Activated CD4-positive, alpha-beta T cell treated with anti-CD3 and anti-CD28 coated beads for 36 hours (primary cell): ENCODE data around the gene RARA. TPM values are rescaled to one million over a fixed set of nuclear protein-coding genes. Genes with fewer than 3 reads are reported as not detected.

ENCODE experiments used
- ATAC-seq: fragments of 200-7000 bp; cut with Tn5 transposase; one replicate; pipeline ENCODE4 v1.10.0; 2021; ENCODE audit warnings: mild to moderate bottlenecking, moderate library complexity
- CTCF ChIA-PET: fragments of 350-600 bp; sonication (Branson Sonifier 250); formaldehyde crosslinking; loops from one replicate; lab custom pipeline; 2021; ENCODE audit warnings: antibody characterized with exemption; lab: Charles Lee
- POLR2A ChIA-PET: fragments of 350-600 bp; sonication (Branson Sonifier 250); formaldehyde crosslinking; loops from one replicate; lab custom pipeline; 2021; ENCODE audit warnings: antibody characterized with exemption, inconsistent platforms; lab: Charles Lee
- DNase-seq: peaks from one replicate; pipeline ENCODE4 v3.0.0-alpha.2; 2020
- H3K27ac Mint-ChIP-seq: one replicate; pipeline ENCODE4 v1.8.0; 2021; ENCODE audit warnings: mixed read lengths
- H3K27me3 Mint-ChIP-seq: one replicate; pipeline ENCODE4 v1.8.0; 2021; ENCODE audit warnings: mixed read lengths
- H3K36me3 Mint-ChIP-seq: one replicate; pipeline ENCODE4 v1.8.0; 2021; ENCODE audit warnings: low read depth, mixed read lengths
- H3K4me1 Mint-ChIP-seq: one replicate; pipeline ENCODE4 v1.8.0; 2021; ENCODE audit warnings: mixed read lengths
- H3K4me3 Mint-ChIP-seq: one replicate; pipeline ENCODE4 v1.8.0; 2021; ENCODE audit warnings: mild to moderate bottlenecking, moderate library complexity, mixed read lengths
- H3K9me3 Mint-ChIP-seq: one replicate; pipeline ENCODE4 v1.8.0; 2021; ENCODE audit warnings: low read depth, mixed read lengths
- intact Hi-C, 2 experiments: fragments of 100-400 bp; cut with DNase I in 1 of 2; cut with micrococcal nuclease in 1 of 2; formaldehyde crosslinking; loops; one replicate each; pipeline versions ENCODE4 v1.14.2 to v1.15.1; 2022 to 2024; cut with DNase I, micrococcal nuclease
- total RNA-seq, 2 experiments: library from RNA; stranded (reverse); gene quantifications; one replicate each; pipeline ENCODE4 v1.2.3, GENCODE V29; 2021

Gene RARA
- 10 to 100 TPM; 29.8 to 40.2 TPM for total RNA-seq

GRCh38 chr17:40309031-40309948 is at the start of gene RARA:
TSS of gene RARA (plus strand) at chr17:40309180. CDS start at chr17:40331219, 22,039 bp downstream.
- Mint-ChIP-seq H3K4me3 (no peak within 1 kb of the TSS), H3K36me3 (peaks cover 9% of the 10 kb centered on the region), H3K9me3 (no peaks in the 10 kb centered on the region), H3K27ac (no peak within 1 kb of the TSS), H3K27me3 (no peaks in the 10 kb centered on the region), H3K4me1 (peaks cover 38% of the 10 kb centered on the region)
- ChIA-PET POLR2A (interaction anchor here (1.0 to 2.8 kb wide), 2 partner anchors 13 to 26 kb away, joined by 4 to 8 read pairs; no protein-coding TSS in a partner anchor), CTCF (interaction anchor here (0.7 to 2.1 kb wide), 3 partner anchors 42 to 176 kb away, joined by 3 to 9 read pairs (median 7); no protein-coding TSS in a partner anchor)
- intact Hi-C loops, result loop anchor here in 1 of 2 experiments (5.0 kb wide), 1 partner anchor 33 kb away; no protein-coding TSS in a partner anchor
- ATAC-seq, result peak; percentile 34
- DNase-seq, result peak; percentile 50

GRCh38 chr17:40259505-40259904 is 49.5 kb upstream of the RARA start:
- no peaks in the 10 kb centered on the region for H3K9me3 Mint-ChIP-seq
- H3K4me1 Mint-ChIP-seq, result peaks cover 10% of the 10 kb centered on the region
- ChIA-PET CTCF (interaction anchor here (1.3 to 1.5 kb wide), 2 partner anchors 22 to 57 kb away, joined by 5 read pairs; no protein-coding TSS in a partner anchor), POLR2A (no interaction called here)
- no peaks in the 10 kb centered on the region for H3K27me3 Mint-ChIP-seq
- no peak overlapping the region for H3K27ac Mint-ChIP-seq
- DNase-seq (no peak), ATAC-seq (no peak)
- peaks cover 36% of the 10 kb centered on the region for H3K36me3 Mint-ChIP-seq
- intact Hi-C loops, result no loop called here
- H3K4me3 Mint-ChIP-seq, result no peak overlapping the region

DNA sequence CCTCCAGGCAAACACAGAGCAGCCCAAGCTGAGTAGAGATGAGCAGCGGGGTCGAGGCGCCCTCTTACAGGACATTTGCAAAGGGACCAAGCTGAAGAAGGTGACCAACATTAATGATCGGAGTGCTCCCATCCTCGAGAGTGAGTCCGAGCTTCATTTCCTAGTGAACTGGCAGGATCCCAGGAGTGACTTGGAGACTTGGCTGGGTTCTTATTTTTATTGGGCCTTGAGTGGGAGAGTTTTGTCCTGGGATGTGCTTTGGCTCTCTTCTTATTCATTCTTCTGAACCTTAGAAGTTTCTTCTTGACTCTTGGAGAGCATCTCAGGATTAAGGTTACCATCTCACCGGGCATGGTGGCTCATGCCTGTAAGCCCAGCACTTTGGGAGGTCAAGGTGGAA is 48.5 kb upstream of the RARA start:
- intact Hi-C loops, result no loop called here
- no peak for DNase-seq
- Mint-ChIP-seq H3K4me3 (no peak overlapping the region), H3K27me3 (no peaks in the 10 kb centered on the region), H3K36me3 (peaks cover 36% of the 10 kb centered on the region), H3K9me3 (no peaks in the 10 kb centered on the region), H3K4me1 (peaks cover 10% of the 10 kb centered on the region), H3K27ac (no peak overlapping the region)
- no peak for ATAC-seq
- CTCF ChIA-PET, result interaction anchor here (0.8 to 1.5 kb wide), 3 partner anchors 21 to 247 kb away, joined by 4 to 5 read pairs (median 5); no protein-coding TSS in a partner anchor
- POLR2A ChIA-PET, result no interaction called here

DNA sequence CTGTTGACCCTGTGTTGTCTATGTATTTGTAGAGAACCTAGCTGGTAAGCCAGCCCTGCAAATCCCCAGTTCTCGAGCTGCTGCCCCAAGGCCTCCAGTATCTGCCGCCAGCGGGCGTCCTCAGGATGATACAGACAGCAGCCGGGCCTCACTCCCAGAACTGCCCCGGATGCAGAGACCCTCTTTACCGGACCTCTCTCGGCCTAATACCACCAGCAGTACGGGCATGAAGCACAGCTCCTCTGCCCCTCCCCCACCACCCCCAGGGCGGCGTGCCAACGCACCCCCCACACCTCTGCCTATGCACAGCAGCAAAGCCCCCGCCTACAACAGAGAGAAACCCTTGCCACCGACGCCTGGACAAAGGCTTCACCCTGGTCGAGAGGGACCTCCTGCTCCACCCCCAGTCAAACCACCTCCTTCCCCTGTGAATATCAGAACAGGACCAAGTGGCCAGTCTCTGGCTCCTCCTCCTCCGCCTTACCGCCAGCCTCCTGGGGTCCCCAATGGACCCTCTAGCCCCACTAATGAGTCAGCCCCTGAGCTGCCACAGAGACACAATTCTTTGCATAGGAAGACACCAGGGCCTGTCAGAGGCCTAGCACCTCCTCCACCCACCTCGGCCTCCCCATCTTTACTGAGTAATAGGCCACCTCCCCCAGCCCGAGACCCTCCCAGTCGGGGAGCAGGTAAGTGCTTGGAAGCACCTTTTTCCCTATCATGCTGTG is 44.4 kb upstream of the RARA start:
- no peaks in the 10 kb centered on the region for H3K9me3 Mint-ChIP-seq
- H3K27ac Mint-ChIP-seq, result no peak overlapping the region
- CTCF ChIA-PET, result interaction anchor here (0.8 kb wide), 1 partner anchor 23 kb away, joined by 3 read pairs; no protein-coding TSS in a partner anchor
- DNase-seq (no peak), ATAC-seq (no peak)
- intact Hi-C loops, result no loop called here
- no peak overlapping the region for H3K4me3 Mint-ChIP-seq
- POLR2A ChIA-PET, result interaction anchor here (0.6 kb wide), 1 partner anchor 33 kb away, joined by 3 read pairs; no protein-coding TSS in a partner anchor
- peaks cover 22% of the 10 kb centered on the region for H3K36me3 Mint-ChIP-seq
- no peaks in the 10 kb centered on the region for H3K27me3 Mint-ChIP-seq
- peaks cover 10% of the 10 kb centered on the region for H3K4me1 Mint-ChIP-seq

DNA sequence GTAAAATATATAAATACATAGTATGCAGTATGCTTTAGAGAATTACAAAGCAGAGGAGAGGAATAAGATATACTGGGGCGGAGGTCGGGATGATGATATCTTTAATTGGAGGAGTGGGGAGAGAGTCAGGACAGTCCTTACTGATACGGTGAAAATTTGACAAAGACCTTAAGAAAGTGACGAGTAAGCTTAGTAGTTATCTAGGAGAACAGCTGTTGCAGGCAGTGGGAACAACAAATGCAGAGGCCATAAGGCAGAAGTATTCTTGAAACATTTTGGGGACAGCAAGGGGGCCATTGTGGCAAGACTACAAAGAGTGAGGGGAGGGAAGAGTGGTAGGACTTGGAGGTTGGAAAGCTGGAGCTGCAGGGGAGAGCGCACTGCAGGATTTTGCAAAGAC is 43.6 kb upstream of the RARA start:
- H3K9me3 Mint-ChIP-seq, result no peaks in the 10 kb centered on the region
- intact Hi-C loops, result no loop called here
- H3K27me3 Mint-ChIP-seq, result no peaks in the 10 kb centered on the region
- H3K4me1 Mint-ChIP-seq, result peaks cover 10% of the 10 kb centered on the region
- ChIA-PET POLR2A (no interaction called here), CTCF (interaction anchor here (0.8 kb wide), 2 partner anchors 24 to 142 kb away, joined by 3 to 4 read pairs; no protein-coding TSS in a partner anchor)
- ATAC-seq (no peak), DNase-seq (no peak)
- H3K36me3 Mint-ChIP-seq, result peaks cover 22% of the 10 kb centered on the region
- H3K27ac Mint-ChIP-seq, result no peak overlapping the region
- no peak overlapping the region for H3K4me3 Mint-ChIP-seq

DNA sequence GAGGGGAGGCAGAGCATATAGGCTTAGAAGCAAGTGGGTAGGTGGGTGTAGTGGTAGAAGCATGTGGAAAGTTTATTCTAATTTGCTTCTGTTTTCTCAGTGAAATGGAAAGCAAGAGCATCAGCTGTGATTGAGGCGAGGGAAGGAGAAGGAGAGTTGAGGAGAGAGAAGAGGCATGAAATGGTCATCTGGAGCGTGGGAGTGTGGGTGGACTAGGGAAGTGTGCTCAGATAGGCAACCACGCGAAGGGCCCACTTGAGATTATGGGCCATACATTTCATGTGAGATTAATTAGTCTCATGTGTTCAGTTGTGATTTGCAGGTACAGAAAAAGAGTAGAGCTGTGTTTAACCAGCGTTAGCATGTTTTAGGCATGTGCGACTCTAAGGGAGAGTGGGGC is 42.1 kb upstream of the RARA start:
- Mint-ChIP-seq H3K27ac (no peak overlapping the region), H3K4me1 (peaks cover 10% of the 10 kb centered on the region), H3K9me3 (no peaks in the 10 kb centered on the region), H3K36me3 (peaks cover 14% of the 10 kb centered on the region), H3K27me3 (no peaks in the 10 kb centered on the region), H3K4me3 (no peak overlapping the region)
- DNase-seq (no peak), ATAC-seq (no peak)
- intact Hi-C loops, result no loop called here
- ChIA-PET CTCF (interaction anchor here (1.5 to 1.6 kb wide), 2 partner anchors 18 to 88 kb away, joined by 3 to 4 read pairs; no protein-coding TSS in a partner anchor), POLR2A (no interaction called here)

- ChIA-PET CTCF (interaction anchor here (0.6 to 1.6 kb wide), 4 partner anchors 16 to 322 kb away, joined by 3 to 4 read pairs (median 4); partner anchors contain the start of gene WIPF2), POLR2A (no interaction called here)
- intact Hi-C loops, result no loop called here
- Mint-ChIP-seq H3K4me3 (no peak overlapping the region), H3K9me3 (no peaks in the 10 kb centered on the region), H3K27me3 (no peaks in the 10 kb centered on the region), H3K4me1 (no peaks in the 10 kb centered on the region), H3K36me3 (peaks cover 8% of the 10 kb centered on the region), H3K27ac (no peak overlapping the region)
- DNase-seq (no peak), ATAC-seq (no peak)
Observed at GRCh38 chr17:40268141-40268712, 40.8 kb upstream of the RARA start.

DNA sequence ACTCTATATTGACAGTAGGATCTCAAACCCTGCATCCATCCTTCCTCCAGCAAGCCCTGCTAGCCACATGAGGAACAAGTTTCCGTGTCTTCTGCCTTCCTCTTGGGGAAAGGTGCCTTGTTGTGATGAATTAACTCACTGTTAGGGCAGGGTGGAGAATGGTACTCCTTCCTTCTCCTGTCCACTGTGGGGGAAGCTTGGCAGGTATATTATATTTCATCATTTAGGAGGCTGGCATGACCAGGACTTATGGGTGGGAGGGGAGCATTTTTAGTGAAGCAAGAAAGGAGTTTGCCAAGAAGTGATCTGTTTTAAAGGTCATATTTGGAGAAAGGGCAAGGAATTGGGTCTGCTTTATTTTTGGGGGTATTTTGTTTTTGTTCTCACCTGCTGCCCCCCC is 30.6 kb upstream of the RARA start:
- no peaks in the 10 kb centered on the region for H3K9me3 Mint-ChIP-seq
- H3K27me3 Mint-ChIP-seq, result no peaks in the 10 kb centered on the region
- no peak overlapping the region for H3K4me3 Mint-ChIP-seq
- ATAC-seq, result no peak
- H3K36me3 Mint-ChIP-seq, result peaks cover 47% of the 10 kb centered on the region
- ChIA-PET CTCF (no interaction called here), POLR2A (no interaction called here)
- DNase-seq, result no peak
- intact Hi-C loops, result no loop called here
- peaks cover 21% of the 10 kb centered on the region for H3K4me1 Mint-ChIP-seq
- H3K27ac Mint-ChIP-seq, result peak overlapping the region; percentile 38

DNA sequence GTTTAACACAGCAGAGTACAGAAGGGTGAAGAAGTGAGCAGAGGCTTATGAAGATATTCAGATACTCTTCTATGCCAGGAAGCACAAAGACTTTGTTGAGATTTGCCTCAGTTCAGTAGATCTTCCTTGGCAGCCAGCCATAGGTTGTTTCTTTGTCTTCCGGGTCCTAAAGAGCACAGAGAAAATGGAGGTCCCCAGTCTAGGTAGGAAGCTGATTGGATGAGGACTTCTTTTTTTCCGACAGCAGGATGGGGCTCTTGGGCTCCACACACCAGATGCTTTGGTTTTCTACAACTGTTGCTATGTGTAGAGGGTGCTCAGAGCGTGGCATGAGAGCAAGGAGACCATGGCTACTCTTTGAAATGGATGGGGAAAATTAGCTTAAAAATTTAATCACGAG is 29.6 kb upstream of the RARA start:
- Mint-ChIP-seq H3K27ac (no peak overlapping the region), H3K9me3 (no peaks in the 10 kb centered on the region), H3K4me1 (peaks cover 30% of the 10 kb centered on the region), H3K27me3 (no peaks in the 10 kb centered on the region), H3K4me3 (no peak overlapping the region), H3K36me3 (peaks cover 42% of the 10 kb centered on the region)
- no peak for DNase-seq
- ChIA-PET POLR2A (no interaction called here), CTCF (no interaction called here)
- no peak for ATAC-seq
- intact Hi-C loops, result no loop called here

- DNase-seq (no peak), ATAC-seq (no peak)
- ChIA-PET CTCF (interaction anchor here (0.7 to 1.5 kb wide), 7 partner anchors 11 to 1584 kb away, joined by 3 to 5 read pairs (median 4); no protein-coding TSS in a partner anchor), POLR2A (interaction anchor here (1.2 kb wide), 1 partner anchor 26 kb away, joined by 3 read pairs; no protein-coding TSS in a partner anchor)
- intact Hi-C loops, result loop anchor here in 1 of 2 experiments (5.0 to 10.0 kb wide), 2 partner anchors 169 to 267 kb away; partner anchors contain the start of gene CSF3
- H3K27me3 Mint-ChIP-seq, result no peaks in the 10 kb centered on the region
- no peaks in the 10 kb centered on the region for H3K9me3 Mint-ChIP-seq
- peak overlapping the region; percentile 66 for H3K27ac Mint-ChIP-seq
- H3K36me3 Mint-ChIP-seq, result peaks cover 32% of the 10 kb centered on the region
- no peak overlapping the region for H3K4me3 Mint-ChIP-seq
- H3K4me1 Mint-ChIP-seq, result peaks cover 39% of the 10 kb centered on the region
Observed at GRCh38 chr17:40281663-40282062, 27.3 kb upstream of the RARA start.
